Measurements from ENCODE around the gene ZNF597.
A peak's percentile ranks its signal among the peaks of the same experiment; 100 is the strongest.
"Not testable (repeated sequence)": the region's sequence is repeated elsewhere in the genome, so short reads cannot be mapped to it uniquely, and the experiment has no call there.

ZNF597 gene

DNA sequence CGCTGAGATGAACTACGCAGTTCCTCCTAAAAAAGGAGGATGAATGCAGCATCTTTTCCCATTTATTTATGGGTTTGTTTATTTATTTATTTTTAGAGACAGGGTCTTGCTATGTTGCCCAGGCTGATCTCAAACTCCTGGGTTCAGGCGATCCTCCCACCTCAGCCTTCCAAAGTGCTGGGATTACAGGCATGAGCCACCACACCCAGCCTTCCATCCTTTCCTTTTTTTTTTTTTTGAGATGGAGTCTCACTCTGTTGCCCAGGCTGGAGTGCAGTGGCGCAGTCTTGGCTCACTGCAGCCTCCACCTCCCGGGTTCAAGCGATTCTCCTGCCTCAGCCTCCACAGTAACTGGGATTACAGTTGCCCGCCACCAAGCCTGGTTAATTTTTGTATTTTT lies 31.6 kb upstream of the ZNF597 start:
- not testable (repeated sequence) for DNase-seq

DNA sequence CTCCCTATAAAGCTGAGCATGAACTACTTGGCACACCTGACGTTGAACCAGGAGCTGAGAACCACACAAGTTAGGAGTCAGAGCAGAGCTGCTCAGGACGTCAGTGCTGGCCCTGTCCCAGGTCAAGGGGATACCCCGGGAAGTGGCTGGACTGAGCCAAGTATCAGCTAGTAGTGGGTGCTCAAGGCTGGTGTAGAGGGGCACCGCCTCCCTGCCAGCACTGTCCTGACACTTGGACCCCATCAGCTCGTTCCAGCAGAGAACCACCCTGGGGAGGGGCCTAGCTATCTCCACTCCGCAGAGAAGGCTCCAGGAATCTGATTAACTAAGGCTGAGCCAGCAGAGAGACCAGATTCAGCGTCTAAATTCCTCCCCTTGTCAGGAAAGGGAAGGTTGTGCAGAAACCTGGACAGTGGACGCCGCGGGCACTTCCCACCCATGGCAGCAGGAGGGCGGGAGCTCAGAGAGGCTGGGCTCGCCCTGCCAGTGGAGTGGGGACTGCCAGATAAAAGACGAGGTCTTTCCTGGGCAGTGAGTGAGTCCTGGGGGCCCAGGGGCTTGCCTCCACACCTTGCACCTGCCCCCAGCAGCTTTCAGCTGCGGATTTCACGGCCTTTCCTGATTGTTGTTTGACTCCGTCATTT lies 31.0 kb upstream of the ZNF597 start:
- no peak for DNase-seq

DNA sequence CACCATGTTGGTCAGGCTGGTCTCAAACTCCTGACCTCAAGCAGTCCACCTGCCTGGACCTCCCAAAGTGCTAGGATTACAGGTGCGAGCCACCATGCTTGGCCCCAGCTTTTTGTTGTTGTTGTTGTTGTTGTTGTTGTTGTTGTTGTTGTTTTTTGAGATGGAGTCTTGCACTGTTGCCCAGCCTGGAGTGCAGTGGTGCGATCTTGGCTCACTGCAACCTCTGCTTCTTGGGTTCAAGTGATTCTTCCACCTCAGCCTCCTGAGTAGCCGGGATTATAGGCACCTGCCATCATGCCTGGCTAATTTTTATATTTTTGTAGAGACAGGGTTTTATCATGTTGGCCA lies 30.3 kb upstream of the ZNF597 start:
- DNase-seq: not testable (repeated sequence)

DNA sequence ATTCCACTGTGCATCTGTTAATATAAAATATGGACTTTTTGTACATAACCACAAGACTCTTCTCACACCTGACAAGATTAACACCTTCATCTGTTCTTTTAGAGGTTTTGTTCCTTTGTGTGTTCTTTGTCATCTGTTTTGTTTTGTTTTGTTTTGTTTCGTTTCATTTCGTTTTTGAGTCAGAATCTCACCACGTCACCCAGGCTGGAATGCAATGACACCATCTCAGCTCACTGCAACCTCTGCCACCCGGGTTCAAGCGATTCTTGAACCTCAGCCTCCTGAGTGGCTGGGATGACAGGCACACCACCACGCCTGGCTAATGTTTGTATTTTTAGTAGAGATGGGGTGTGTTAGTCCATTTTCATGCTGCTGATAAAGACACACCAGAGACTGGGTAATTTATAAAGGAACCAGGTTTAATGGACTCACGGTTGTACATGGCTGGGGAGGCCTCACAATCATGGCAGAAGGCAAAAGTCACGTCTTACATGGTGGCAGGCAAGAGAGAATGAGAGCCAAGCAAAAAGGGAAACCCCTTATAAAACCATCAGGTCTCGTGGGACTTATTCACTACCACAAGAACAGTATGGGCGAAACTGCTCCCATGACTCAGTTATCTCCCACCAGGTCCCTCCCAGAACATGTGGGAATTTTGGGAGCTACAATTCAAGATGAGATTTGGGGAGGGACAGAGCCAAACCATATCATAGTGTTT lies 29.7 kb upstream of the ZNF597 start:
- no peak for DNase-seq

DNA sequence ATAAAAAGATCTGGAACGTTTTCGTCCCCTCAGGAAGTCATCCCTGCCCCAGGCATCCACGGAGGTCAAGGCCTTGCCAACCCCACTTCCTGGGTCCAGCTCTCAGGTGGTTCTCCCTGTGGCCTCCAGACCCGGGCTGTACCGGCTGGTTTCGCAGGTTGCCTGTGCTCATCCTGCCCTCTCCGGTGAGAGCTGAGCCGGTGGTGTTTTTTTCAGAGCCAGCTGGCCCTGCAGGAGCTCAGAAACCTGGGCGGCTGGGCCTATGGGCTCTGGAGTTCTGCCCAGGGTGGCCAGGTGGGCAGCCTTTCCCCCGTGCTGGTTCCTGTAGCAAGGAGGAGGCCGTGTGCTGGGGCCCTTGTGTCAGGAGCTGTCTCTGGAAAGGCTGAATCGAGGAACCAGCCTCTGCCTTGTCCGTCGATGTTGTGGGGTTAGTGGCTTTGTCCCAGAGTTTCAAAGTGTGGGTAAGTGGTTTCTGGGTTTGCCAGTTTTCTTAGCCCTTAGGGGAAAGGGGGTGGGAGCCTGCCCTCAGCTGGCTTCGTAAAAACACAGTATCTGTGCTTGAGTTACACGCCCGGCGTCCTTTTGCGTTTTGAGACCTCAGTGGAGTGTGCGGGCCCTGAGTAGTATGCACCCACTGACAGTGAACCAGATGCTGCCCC lies 28.3 kb upstream of the ZNF597 start:
- DNase-seq: no peak

DNA sequence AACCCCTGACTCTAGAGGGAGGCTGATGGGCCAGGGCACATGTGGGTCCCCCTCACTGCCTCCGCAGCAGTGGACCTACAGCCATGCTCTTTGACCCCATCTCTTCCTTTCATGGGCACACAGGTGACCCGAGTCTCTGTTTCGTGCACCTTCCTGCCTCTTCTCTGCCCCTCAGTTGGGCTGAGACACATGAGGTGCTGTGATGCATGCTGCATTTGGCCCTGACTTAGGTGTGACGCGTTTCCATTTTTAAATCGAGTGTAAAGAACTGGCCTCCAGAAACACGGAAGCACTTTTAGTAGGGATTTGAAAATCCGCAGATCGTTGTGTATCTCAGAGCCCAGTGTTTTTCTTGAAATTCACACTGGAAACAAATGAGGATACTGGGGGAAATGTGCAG lies 27.4 kb upstream of the ZNF597 start:
- no peak for DNase-seq

DNA sequence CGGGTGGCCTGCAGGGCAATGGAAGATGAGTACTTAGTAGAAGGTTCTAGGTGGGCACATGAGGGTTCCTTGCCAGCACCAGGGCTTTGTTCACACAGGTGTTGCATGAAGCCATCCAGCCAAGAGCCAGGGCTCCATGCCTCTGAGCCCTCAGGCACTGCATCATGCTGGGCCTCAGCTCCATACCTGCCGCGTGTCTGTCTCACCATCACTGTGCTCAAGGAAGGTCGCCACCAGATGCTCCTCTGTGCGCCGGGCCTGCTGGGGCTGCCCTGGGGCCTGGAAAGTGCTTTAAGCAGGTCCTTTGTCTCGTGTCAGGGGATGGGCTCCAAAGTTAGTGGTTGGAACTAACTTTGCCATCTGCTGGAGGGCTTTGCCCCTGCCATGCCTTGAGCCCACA lies 26.4 kb upstream of the ZNF597 start:
- DNase-seq: no peak

DNA sequence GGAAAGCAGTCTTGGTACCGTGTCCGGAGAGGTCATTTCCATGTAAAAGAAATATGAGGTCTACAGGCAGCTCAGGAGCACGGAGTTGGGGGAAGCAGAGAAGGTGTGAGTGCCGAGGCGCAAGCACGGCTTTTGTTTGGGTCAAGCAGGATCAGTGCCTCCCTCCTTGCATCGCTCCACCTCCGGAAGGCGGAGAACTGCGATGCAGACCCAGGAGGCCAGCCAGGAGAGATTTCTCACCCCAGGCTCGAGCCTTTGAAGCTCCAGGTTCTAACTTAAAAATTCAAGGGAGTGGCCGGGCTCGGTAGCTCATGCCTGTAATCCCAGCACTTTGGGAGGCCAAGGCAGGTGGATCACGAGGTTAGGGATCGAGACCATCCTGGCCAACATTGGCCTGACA lies 25.2 kb upstream of the ZNF597 start:
- no peak for DNase-seq

DNA sequence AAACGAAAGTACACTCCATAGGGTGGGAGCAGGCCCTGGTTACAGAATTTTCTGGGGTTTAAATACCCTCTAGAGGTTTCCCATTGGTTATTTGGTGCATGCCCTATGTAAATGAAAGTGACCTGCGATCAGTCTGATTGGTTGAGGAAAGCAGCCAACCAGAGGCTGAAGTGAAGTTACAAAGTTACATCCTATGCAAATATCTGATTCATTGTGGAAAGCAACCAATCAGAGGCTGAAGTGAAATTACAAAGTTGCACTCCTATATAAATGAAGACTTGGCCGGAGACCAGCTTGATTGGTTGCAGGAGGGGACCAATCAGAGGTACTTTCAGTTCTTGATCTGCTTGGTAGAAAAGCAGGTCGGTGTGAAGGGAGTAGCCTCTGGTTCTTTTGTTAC lies 24.6 kb upstream of the ZNF597 start:
- no peak for DNase-seq

DNA sequence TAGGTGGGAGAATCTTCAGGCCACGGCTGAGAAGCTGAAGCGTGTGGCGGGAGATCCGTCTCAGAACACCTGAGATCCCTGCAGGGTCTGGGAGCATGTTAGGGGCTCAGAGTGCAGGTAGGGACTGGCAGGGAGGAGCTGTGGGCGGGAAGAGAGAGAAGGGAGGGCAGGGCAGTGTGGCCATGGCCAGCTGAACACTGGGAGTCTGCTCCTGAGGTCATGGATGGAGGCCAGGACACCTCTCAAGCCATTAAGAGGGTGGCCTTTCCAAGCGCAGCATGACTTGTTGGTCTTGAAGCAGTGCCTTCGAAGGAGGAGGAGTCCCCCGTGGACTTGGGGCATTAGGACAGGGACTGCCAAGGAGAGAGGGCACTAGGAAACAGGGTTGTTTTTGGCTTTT lies 23.9 kb upstream of the ZNF597 start:
- DNase-seq: no peak

DNA sequence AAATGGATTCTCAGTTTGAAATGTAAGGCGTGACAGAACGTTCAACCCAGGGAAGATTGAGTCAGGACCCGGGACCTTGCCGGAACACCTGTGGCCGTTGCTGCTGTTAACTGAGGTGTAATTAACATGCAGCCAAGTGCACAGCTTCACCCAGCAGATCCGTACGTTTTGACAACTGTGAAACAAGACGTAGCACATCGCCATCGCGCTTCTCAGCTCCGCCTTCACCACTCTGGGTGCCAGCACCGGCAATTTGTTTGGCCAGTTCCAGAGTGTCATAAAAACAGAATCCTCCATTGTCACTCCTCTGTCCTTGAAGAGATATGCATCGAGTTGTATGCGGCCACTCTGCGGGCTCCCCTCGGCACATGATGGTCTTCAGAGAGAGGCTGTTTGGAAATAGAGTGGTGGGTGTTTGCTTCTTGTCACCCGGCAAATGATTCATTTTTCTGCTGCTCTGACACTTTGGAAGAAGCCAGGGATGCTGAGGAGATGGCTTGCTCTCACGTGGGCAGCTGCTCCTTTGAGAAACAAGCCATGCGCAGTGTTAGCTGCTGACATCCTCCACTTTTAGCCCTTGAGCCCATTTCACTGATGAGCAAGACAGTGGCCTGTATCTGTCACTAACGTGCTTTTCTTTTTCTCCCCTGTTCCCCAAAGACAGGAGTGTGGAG lies 22.7 kb upstream of the ZNF597 start:
- DNase-seq: no peak

DNA sequence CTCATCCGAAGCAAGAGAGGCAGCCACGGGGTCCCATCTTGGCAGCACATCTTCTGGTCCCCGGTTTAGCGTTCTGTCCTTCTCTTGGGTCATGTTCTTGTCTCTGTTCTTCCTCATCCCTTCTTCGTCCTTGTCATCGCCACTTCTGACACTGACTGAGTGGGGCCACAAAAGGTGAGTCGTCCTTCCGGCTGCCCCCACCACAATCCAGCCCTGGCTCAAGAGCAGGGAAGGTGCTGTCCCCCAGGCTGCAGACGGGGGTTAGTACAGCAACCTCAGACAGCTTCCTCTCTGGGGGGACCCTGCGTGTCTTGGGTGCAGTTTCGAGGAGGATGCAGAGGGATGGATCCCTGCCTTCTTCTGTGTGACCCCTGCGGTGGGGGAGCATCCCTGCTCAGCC lies 22.0 kb upstream of the ZNF597 start:
- no peak for DNase-seq

DNA sequence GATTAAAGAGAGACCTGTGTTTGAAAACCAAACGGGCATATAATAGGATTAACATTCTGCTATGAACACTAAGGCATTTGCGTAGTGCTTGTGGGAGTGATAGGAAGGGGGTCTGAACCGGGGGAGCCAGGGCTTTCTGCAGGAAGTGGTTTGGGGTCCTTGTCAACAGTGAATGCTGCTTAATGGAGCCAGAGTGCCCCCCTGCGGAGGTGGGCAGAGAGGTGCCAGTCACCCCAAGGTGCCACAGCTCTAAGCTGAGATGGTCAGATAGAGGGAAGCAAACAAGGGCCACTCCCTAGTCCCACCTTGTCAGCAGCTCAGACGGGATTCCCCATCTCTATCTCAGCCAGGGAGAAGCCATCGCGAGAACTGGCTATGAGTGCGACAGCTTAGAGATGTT lies 17.8 kb upstream of the ZNF597 start:
- no peak for DNase-seq

DNA sequence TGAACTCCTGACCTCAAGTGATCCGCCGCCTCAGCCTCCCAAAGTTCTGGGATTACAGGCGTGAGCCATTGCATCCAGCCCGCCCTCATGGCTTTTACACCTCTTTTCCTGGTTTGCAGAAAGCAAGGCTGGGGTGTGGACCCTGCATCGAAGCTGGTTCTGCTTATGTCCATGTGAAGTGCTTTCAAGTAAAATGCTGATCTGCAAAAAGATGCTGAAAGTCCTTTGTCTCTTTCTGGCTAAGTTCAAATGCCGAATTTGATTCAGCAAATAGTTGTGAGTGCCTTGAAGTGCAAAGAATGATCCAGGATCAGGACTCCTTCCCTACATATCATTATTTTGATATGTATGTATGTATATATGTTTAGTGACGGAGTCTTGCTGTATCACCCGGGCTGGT lies 17.3 kb upstream of the ZNF597 start:
- DNase-seq: no peak

DNA sequence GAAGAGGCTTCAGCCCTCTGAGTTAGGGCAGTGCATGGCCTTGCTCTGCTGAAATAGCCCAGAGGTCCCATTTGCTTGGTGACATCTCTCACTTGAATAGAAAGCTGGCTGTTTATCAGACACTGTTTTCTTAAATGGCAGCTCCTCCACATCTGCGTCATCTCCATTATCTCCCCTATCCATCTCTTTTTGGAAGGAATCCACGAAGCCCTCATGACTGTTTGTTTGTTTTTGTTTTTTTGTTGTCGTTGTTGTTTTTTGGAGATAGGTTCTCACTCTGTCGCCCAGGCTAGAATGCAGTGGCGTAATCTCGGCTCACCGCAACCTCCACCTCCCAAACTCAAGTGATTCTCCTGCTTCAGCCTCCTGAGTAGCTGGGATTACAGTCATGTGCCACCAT lies 16.8 kb upstream of the ZNF597 start:
- DNase-seq: no peak

DNA sequence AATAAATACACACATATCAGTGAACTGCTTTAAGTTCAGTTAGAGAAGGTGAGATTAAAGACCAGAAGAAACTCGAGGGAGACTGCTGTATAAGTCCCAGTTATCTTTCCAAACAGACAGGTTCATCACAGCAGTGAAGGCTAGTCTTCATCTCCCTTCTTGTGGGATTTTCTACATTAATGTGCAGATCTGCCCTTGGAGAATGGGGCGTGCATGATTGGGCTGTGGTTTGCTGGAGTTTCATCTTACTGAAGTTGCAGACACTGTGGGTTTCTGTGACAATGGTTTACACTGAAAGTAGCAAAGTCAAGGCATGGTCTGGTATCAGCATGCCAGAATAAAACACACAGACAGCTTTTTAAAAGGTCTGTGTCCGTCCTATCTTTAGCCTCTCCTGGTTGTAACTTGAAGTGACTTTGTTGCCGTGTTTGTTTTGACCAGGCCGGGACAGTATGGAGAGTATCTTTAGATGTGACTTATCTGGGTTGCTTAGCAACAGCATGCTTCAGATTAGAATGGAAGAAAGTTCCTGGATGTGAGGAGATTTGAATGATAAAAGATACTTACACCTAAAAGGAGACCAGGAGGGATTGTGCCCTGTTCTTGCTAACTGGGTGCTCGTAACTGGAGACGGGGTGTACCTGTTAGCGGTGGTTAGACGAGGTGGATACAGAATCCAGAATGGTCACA lies 16.2 kb upstream of the ZNF597 start:
- DNase-seq: no peak

DNA sequence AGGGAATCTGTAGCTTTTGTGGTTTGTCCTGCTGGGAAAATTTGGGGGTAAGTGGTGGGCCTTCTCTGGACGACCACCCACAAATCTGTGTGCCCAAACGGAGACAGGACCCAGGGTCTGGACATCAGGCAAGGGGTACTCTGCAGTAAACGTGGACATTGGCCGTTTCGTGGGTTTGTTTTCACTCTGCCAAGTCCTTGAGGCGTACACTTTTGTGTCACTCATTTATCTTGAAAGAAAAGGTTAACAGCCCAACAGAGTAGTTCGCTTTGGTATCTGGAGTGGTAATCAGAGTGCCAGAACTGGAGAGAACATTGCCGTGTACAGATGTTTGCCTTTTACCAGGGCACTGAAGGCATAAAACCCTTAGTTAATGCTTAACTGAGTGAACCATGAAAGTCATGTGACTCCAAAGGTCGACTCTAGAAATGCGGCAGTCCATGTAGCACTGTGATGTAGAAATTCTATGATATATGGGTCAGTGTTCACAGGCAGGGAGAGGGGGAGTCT lies 15.6 kb upstream of the ZNF597 start:
- DNase-seq: no peak

DNA sequence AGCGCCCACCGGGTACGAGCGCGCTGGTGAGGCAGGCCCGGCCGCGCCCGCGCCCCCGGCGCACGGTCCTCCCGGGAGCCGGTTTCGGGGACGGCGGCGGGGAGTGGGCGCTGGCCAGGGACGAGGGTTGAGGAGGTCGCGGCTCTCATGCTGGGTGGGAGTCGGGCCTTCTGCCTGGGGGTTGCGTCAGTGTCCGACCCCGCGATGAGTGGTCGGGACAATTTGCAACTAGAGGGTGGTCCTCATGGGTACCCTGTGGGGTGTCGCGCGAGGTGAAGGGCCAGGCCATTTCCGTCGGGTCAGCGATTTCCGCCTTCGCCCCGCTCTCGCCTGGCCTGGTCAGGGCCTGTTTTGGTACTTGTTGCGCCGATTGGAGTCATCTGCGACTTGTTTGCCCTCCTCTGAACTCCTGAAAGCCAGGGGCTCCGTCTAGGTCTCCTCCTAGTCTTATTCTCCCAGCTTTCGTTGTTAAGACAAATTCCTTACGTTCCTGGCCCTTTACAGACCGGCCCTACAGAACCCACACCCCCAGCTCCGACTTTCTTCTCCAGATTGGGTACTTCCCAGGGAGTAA lies 15.1 kb upstream of the ZNF597 start:
- no peak for DNase-seq

DNA sequence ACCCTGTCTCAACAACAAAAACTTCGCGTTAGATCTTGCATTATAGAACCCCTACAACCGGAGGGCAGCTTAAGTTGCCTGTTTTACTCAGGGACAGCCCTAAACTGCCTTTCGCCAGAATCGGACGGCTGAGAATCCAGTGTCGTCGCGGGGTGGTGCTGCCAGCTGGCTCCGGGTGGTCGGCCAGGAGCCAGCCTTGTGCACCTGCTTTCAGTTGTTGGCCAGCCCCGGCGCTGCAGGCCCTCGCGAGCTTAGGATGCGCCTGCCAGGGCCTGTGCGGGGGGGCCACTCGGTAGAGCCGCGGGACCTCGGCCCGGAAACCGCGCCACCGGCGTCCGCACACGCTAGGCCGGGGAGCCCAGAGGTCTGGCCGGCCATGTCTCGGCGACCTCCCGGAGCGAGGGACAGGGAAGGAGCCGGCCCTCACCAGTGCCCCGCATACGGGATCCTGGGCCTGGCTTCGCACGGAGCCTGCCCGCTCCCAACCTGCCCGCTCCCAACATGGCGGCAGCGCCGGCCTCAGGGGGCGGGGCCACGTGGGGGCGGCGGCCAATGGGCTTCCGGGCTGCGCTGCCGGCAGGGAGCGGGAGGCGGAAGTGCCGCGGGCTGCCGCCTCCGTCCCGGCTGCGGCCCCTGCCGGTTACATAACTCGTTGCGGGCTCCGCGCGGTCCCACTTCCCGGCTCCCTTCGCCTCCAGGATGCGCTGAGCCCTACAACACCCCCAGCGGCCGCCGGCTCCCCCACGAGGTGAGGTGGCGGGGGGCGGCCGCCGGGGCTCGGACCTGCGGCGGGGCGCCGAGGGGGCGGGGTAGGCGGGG lies 14.3 kb upstream of the ZNF597 start:
- peak; percentile 90 for DNase-seq

DNA sequence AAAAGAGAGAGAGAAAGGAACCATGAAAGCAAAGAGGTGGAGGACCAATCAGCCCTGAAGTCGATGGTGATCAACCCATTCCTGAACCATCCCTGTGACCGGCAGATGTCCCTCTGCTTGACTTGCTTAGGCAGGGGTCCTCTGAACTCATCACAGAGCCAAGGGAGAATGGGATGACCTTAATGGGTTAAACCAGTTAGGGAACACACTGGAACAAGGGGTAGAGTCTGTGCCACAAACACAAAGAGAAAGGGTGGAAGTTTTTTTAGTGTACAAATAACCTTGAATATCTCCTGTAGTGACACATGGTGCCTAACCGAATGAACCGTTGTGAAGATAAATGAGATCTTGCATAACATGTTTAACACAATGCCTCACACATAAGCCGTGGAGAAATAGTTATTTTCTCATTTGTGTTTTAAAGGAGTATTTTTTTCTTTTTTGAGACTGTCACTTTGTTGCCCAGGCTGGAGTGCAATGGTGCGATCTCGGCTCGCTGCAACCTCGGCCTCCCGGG lies 11.4 kb upstream of the ZNF597 start:
- DNase-seq: no peak

DNA sequence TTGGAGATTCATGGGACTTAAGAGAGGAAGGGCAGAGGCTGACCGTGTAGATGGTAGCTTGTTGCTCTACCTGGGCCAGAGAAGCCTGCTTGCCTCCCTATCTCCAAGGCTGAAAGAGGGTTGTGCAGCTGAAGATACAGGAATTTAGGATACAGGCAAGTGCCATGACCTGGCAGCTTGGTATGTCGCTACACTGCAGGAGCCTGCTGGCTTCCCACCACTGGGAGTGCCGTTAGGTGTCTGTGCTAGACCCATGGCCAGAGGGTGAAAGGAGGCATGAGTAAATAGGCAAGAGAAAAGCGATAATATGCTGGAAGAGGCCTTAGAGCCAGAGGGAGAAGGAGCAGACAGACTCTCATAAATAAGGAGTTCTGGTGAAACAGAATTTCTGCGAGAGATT lies 10.8 kb upstream of the ZNF597 start:
- no peak for DNase-seq

DNA sequence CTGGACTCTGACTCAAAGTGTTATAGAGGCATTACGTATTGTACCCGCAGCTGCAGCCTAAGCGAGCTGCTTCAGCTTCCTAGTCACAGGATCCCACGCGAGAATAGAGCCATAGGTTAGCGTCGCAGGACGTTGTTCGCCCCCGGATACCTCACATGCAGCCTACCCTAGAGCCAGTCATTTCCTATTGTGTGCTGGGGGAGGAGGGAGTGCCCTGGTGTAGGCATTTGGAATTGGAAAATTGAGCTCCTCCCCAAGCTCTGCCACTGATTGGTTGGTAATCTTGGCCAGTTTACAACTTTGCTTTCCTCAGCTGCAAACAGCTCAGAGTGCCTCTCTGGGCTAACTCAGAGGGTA lies 706 bp upstream of the ZNF597 start:
- DNase-seq: peak; percentile 26

Data from central memory CD4-positive, alpha-beta T cell (primary cell).